Lung (tissue), 12 donors: ENCODE results near the gene NAV1. TPM values are rescaled to one million over a fixed set of nuclear protein-coding genes. Genes with fewer than 3 reads are reported as not detected.
"Not testable (repeated sequence)": the region's sequence is repeated elsewhere in the genome, so short reads cannot be mapped to it uniquely, and the experiment has no call there.

Source experiments
- ATAC-seq: fragments of 200-7000 bp; cut with Tn5 transposase; one replicate; pipeline ENCODE4 v1.9.1; 2020; ENCODE audit warnings: moderate number of reproducible peaks; ENCODE audit not compliant: insufficient read depth, low FRiP score
- DNase-seq, 3 donors: peaks; one replicate each; pipeline ENCODE4 v3.0.0-alpha.2; 2013 to 2017
- H3K27ac ChIP-seq, 2 donors: one replicate each; pipeline ENCODE4 v1.5.1; 2013; ENCODE audit warnings: mild to moderate bottlenecking in 2 of 2, moderate library complexity in 2 of 2, control low read depth in 1 of 2, inconsistent platforms in 1 of 2, low read depth in 1 of 2, low read length in 1 of 2
- H3K27me3 ChIP-seq, 3 donors: one replicate each; pipeline ENCODE4 v1.5.1; 2013; ENCODE audit warnings: low read length in 2 of 3; ENCODE audit not compliant: control insufficient read depth in 3 of 3, insufficient read depth in 3 of 3
- H3K36me3 ChIP-seq, 4 donors: one replicate each; pipeline ENCODE4 v1.5.1; 2013; ENCODE audit warnings: low read length in 4 of 4, mild to moderate bottlenecking in 1 of 4, moderate library complexity in 1 of 4; ENCODE audit not compliant: control insufficient read depth in 4 of 4, insufficient read depth in 4 of 4
- H3K4me1 ChIP-seq, 5 donors: one replicate each; pipeline ENCODE4 v1.5.1; 2013; ENCODE audit warnings: low read length in 5 of 5, mild to moderate bottlenecking in 2 of 5, moderate library complexity in 1 of 5; ENCODE audit not compliant: control insufficient read depth in 5 of 5, insufficient read depth in 5 of 5
- H3K4me3 ChIP-seq: one replicate; pipeline ENCODE4 v1.5.1; 2013; ENCODE audit warnings: mild to moderate bottlenecking, control low read depth, moderate library complexity
- H3K9ac ChIP-seq, 2 donors: one replicate each; pipeline ENCODE4 v1.5.1; 2013; ENCODE audit warnings: low read length in 2 of 2, control low read depth in 1 of 2; ENCODE audit not compliant: insufficient read depth in 1 of 2
- H3K9me3 ChIP-seq, 4 donors: one replicate each; pipeline ENCODE4 v1.5.1; 2013; ENCODE audit warnings: low read length in 3 of 4, mild to moderate bottlenecking in 1 of 4, moderate library complexity in 1 of 4; ENCODE audit not compliant: control insufficient read depth in 4 of 4, insufficient read depth in 3 of 4
- WGBS, 2 donors: extraction: QIAGEN DNeasy Blood & Tissue Kit; methylation state at CpG; one replicate each; pipeline ENCODE4 v1.1.7; 2013; 5-methylcytosine and 5-hydroxymethylcytosine counted together
- polyA plus RNA-seq, 2 donors: library from polyadenylated mRNA; stranded (reverse); fragments of 200-250 nt; gene quantifications; one replicate each; pipeline ENCODE4 v1.2.1, GENCODE V29; 2013
- total RNA-seq, 2 donors: library from RNA; depleted of rRNA in 1 of 2; stranded (reverse); fragments of >200 nt in 1 of 2; gene quantifications; one replicate each; pipeline ENCODE4 v1.2.1, GENCODE V29; 2014 to 2021
- TF ChIP-seq, protein P1 (sequence below): IDR thresholded peaks from 2 replicates; pipeline ENCODE4 v1.5.1; 2012; ENCODE audit warnings: mild to moderate bottlenecking; ENCODE audit errors: control extremely low read depth, extremely low read depth
- donor health status: control.
- donor health status: control.
- donor health status: Bipolar disorder and iron deficiency.
- donor health status: healthy.
- donor health status: DM: yes; HTN: yes; CAD: no.

The NAV1 gene
- total and polyA plus RNA-seq, 4 donors, result 6.5 to 38.6 (median 17.9) TPM

DNA sequence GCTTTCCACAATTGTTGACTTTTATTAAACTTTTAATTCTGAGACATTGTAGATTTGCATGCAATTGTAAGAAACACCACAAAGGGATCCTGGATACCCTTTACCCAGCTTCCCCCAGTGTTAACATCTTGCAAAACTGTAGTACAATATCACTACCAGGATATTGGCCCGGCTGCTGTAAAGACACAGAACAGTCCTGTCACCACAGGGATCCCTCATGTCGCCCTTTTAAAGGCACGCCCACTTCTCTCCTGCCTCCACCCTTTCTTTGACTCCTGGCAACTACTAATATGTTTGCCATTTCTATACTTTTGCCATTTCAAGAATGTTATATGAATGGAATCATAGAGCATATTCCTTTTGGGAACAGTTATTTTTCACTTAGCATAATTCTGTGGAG is 37.0 kb downstream of the NAV1 start:
- Histone ChIP-seq H3K27me3 (no peaks in the 10 kb centered on the region), H3K27ac (no peak overlapping the region), H3K4me1 (peaks cover 0 to 10% (median 0%) of the 10 kb centered on the region in 5 donors), H3K36me3 (no peaks in the 10 kb centered on the region), H3K9me3 (no peaks in the 10 kb centered on the region), H3K9ac (no peak overlapping the region), H3K4me3 (no peak overlapping the region)
- DNase-seq (no peak), ATAC-seq (no peak)
- 90 to 97% methylated on average over 3 of the region's 3 CpGs for WGBS, 2 donors
- TF ChIP-seq, protein P1, sequence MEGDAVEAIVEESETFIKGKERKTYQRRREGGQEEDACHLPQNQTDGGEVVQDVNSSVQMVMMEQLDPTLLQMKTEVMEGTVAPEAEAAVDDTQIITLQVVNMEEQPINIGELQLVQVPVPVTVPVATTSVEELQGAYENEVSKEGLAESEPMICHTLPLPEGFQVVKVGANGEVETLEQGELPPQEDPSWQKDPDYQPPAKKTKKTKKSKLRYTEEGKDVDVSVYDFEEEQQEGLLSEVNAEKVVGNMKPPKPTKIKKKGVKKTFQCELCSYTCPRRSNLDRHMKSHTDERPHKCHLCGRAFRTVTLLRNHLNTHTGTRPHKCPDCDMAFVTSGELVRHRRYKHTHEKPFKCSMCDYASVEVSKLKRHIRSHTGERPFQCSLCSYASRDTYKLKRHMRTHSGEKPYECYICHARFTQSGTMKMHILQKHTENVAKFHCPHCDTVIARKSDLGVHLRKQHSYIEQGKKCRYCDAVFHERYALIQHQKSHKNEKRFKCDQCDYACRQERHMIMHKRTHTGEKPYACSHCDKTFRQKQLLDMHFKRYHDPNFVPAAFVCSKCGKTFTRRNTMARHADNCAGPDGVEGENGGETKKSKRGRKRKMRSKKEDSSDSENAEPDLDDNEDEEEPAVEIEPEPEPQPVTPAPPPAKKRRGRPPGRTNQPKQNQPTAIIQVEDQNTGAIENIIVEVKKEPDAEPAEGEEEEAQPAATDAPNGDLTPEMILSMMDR, result no peak

DNA sequence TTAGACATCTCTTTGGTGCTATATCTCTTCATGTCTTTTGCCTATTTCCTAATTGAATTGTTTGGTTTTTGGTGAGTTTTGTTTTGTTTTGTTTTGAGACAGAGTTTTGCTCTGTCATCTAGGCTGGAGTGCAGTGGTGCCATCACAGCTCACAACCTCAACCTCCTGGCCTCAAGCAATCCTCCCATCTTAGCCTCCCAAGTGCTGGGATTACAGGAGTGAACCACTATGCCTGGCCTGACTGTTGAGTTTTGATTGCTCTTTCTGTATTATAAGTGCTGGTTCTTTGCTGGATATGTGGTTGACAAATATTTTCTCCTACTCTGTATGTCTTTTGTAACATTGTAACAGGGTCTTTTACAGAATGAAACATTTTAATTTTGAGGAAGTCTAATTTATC is 38.0 kb downstream of the NAV1 start:
- Histone ChIP-seq H3K9ac (no peak overlapping the region), H3K27ac (no peak overlapping the region), H3K4me3 (no peak overlapping the region), H3K36me3 (no peaks in the 10 kb centered on the region), H3K9me3 (no peaks in the 10 kb centered on the region), H3K27me3 (no peaks in the 10 kb centered on the region), H3K4me1 (peaks cover 0 to 10% (median 0%) of the 10 kb centered on the region in 5 donors)
- no peak for ATAC-seq
- DNase-seq, result no peak
- TF ChIP-seq, protein P1, result no peak

DNA sequence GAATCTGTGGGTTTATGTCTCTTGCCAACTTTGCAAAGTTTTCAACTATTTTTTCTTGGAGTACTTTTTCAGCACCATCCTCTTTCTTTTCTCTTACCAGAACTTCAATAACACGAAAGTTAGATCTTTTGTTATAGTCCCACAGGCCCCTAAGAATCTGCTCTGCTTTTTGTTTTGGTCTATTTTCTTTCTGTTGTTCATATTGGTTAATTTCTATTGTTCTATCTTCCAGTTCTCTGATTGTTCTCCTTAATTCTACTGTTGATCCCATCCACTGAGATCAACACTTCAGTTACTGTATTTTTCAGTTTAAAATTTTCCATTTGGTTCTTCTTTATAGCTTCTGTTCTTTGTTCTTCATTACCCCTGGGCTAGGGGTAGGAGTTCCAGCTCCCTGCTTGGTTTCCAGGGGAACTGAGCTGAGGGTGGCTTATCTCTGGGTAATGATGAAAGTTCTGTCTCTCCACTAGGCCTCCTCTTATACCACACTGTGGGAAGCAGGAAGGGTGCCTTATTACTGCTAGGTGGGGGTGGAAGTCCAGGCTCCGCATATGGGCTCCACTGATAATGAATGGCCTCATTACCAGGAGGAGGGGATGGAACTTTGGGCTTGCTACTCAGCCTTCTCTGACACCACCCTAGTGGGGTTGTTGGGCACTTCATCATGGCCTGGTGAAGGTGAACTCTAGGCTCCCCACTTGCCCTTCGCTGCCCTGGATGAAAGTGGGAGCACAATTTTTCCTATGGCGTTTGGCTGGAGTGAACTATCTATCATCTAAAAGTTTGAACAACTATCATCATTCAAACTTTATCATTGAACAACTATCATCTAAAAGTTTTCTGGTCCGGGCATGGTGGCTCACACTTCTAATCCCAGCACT is 39.3 kb downstream of the NAV1 start:
- TF ChIP-seq, protein P1, result no peak
- ATAC-seq (no peak), DNase-seq (no peak)
- H3K27me3 ChIP-seq, result no peaks in the 10 kb centered on the region
- no peaks in the 10 kb centered on the region for H3K9me3 ChIP-seq
- 96% methylated on average over 5 of the region's 5 CpGs for WGBS, 2 donors
- H3K4me1 ChIP-seq, result peaks cover 0 to 13% (median 11%) of the 10 kb centered on the region in 5 donors
- H3K27ac ChIP-seq, result no peak overlapping the region
- no peak overlapping the region for H3K4me3 ChIP-seq
- H3K9ac ChIP-seq, result no peak overlapping the region
- no peaks in the 10 kb centered on the region for H3K36me3 ChIP-seq

DNA sequence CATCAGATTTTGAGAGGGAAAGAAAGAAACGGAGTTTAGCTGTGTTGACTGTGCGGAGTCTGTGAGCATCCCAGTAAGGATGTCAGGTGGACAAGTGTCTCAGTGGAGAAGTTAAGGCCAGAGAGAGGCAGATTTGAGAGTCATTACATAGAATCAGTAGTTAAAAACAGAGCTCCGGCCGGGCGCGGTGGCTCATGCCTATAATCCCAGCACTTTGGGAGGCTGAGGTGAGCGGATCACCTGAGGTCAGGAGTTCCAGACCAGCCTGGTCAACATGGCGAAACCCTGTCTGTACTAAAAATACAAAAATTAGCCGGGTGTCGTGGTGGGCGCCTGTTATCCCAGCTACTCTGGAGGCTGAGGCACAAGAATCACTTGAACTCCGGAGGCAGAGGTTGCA is 42.4 kb downstream of the NAV1 start:
- peaks cover 0 to 23% (median 14%) of the 10 kb centered on the region in 5 donors for H3K4me1 ChIP-seq
- not testable (repeated sequence) for H3K27me3 ChIP-seq, ATAC-seq, H3K36me3 ChIP-seq, H3K4me3 ChIP-seq, H3K9ac ChIP-seq, H3K27ac ChIP-seq, DNase-seq, H3K9me3 ChIP-seq
- 96 to 97% methylated on average over 12 of the region's 12 CpGs for WGBS, 2 donors
